ENCODE results near the gene ZNF526.

ZNF526 gene

GRCh38 chr19:42242512-42243409 lies 22.6 kb downstream of the ZNF526 start, which contains the start of gene GSK3A:
Gene GSK3A, minus strand, starts transcription at chr19:42242602. Its CDS starts 137 bp downstream, at chr19:42242465.
- TF ChIP-seq POLR2A (IDR thresholded peaks at IDR 0.05; ENCODE audit: low read depth, low read length) (peak; percentile 83), SPI1 (IDR thresholded peaks at IDR 0.05; ENCODE audit: low read depth, low read length) (peak; percentile 36; the same call in 1 of the 2 replicates), TAF1 (IDR thresholded peaks at IDR 0.05; ENCODE audit: low read depth, low read length) (peak; percentile 66; the same call in 1 of the 2 replicates), POLR2AphosphoS5 (IDR thresholded peaks at IDR 0.05; ENCODE audit: low read depth, low read length) (peak; percentile 82), PAX5 (IDR thresholded peaks at IDR 0.05; ENCODE audit: insufficient read depth, low read length, severe bottlenecking) (no peak), POU2F2 (IDR thresholded peaks at IDR 0.05; ENCODE audit: low read depth, low read length) (peak; percentile 53)
- DNase-seq (ENCODE audit: insufficient read length, low spot score) (peak; percentile 86), FAIRE-seq (peak; percentile 98)

- TF ChIP-seq TAF1 (IDR thresholded peaks at IDR 0.05; ENCODE audit: low read depth, low read length) = no peak
- TF ChIP-seq SPI1 (IDR thresholded peaks at IDR 0.05; ENCODE audit: low read depth, low read length) = peak; percentile 66
- peak; percentile 80 for DNase-seq (ENCODE audit: insufficient read length, low spot score)
Observed at GRCh38 chr19:42244347-42245220, 24.5 kb downstream of the ZNF526 start.

GRCh38 chr19:42245231-42245630 lies 25.1 kb downstream of the ZNF526 start:
- peak; percentile 47 for FAIRE-seq
- no peak for DNase-seq (ENCODE audit: insufficient read length, low spot score)
- TF ChIP-seq POLR2A (IDR thresholded peaks at IDR 0.05; ENCODE audit: low read depth, low read length) (no peak), POLR2AphosphoS5 (IDR thresholded peaks at IDR 0.05; ENCODE audit: low read depth, low read length) (no peak), SPI1 (IDR thresholded peaks at IDR 0.05; ENCODE audit: low read depth, low read length) (no peak), POU2F2 (IDR thresholded peaks at IDR 0.05; ENCODE audit: low read depth, low read length) (no peak), PAX5 (IDR thresholded peaks at IDR 0.05; ENCODE audit: insufficient read depth, low read length, severe bottlenecking) (no peak), TAF1 (IDR thresholded peaks at IDR 0.05; ENCODE audit: low read depth, low read length) (no peak)

More at GRCh38 chr19:42244347-42245220, 24.5 kb downstream of the ZNF526 start:
- peak; percentile 97 for FAIRE-seq

- DNase-seq (ENCODE audit: insufficient read length, low spot score) = no peak
- TF ChIP-seq TAF1 (IDR thresholded peaks at IDR 0.05; ENCODE audit: low read depth, low read length) = no peak
- peak; percentile 44; the same call in 1 of the 2 replicates for TF ChIP-seq POLR2AphosphoS5 (IDR thresholded peaks at IDR 0.05; ENCODE audit: low read depth, low read length)
- no peak for TF ChIP-seq SPI1 (IDR thresholded peaks at IDR 0.05; ENCODE audit: low read depth, low read length)
- peak; percentile 19; the same call in 1 of the 2 replicates for TF ChIP-seq POLR2A (IDR thresholded peaks at IDR 0.05; ENCODE audit: low read depth, low read length)
- no peak for TF ChIP-seq POU2F2 (IDR thresholded peaks at IDR 0.05; ENCODE audit: low read depth, low read length)
- TF ChIP-seq PAX5 (IDR thresholded peaks at IDR 0.05; ENCODE audit: insufficient read depth, low read length, severe bottlenecking) = no peak
- peak; percentile 40 for FAIRE-seq
Observed at GRCh38 chr19:42246143-42246921, 26.2 kb downstream of the ZNF526 start.

GRCh38 chr19:42246922-42247639 lies 27.0 kb downstream of the ZNF526 start:
- FAIRE-seq (no peak), DNase-seq (ENCODE audit: insufficient read length, low spot score) (no peak)
- TF ChIP-seq PAX5 (IDR thresholded peaks at IDR 0.05; ENCODE audit: insufficient read depth, low read length, severe bottlenecking) = no peak
- no peak for TF ChIP-seq SPI1 (IDR thresholded peaks at IDR 0.05; ENCODE audit: low read depth, low read length)
- TF ChIP-seq POLR2A (IDR thresholded peaks at IDR 0.05; ENCODE audit: low read depth, low read length) = no peak
- no peak for TF ChIP-seq POLR2AphosphoS5 (IDR thresholded peaks at IDR 0.05; ENCODE audit: low read depth, low read length)
- no peak for TF ChIP-seq POU2F2 (IDR thresholded peaks at IDR 0.05; ENCODE audit: low read depth, low read length)

GRCh38 chr19:42247640-42248199 lies 27.6 kb downstream of the ZNF526 start:
- FAIRE-seq (no peak), DNase-seq (ENCODE audit: insufficient read length, low spot score) (no peak)
- no peak for TF ChIP-seq POLR2A (IDR thresholded peaks at IDR 0.05; ENCODE audit: low read depth, low read length)
- no peak for TF ChIP-seq POLR2AphosphoS5 (IDR thresholded peaks at IDR 0.05; ENCODE audit: low read depth, low read length)
- no peak for TF ChIP-seq SPI1 (IDR thresholded peaks at IDR 0.05; ENCODE audit: low read depth, low read length)
- TF ChIP-seq POU2F2 (IDR thresholded peaks at IDR 0.05; ENCODE audit: low read depth, low read length) = no peak

GRCh38 chr19:42248270-42249148 lies 28.4 kb downstream of the ZNF526 start:
- FAIRE-seq = no peak
- DNase-seq (ENCODE audit: insufficient read length, low spot score) = no peak
- peak; percentile 14; the same call in 1 of the 2 replicates for TF ChIP-seq POLR2AphosphoS5 (IDR thresholded peaks at IDR 0.05; ENCODE audit: low read depth, low read length)
- no peak for TF ChIP-seq POLR2A (IDR thresholded peaks at IDR 0.05; ENCODE audit: low read depth, low read length)
